Testis (tissue), 3 donors: Measurements from ENCODE around the gene SLC37A1. TPM values are rescaled to one million over a fixed set of nuclear protein-coding genes. Genes with fewer than 3 reads are reported as not detected.

Source experiments
- DNase-seq: peaks from one replicate; pipeline ENCODE4 v3.0.0-alpha.2; 2019
- H3K27ac ChIP-seq, 2 donors: fragments of 200-600 bp; sonication (generic); one replicate each; pipeline ENCODE4 v1.5.1; 2019
- H3K27me3 ChIP-seq: fragments of 200-600 bp; sonication (generic); one replicate; pipeline ENCODE4 v1.5.1; 2019
- H3K36me3 ChIP-seq: fragments of 200-600 bp; sonication (generic); one replicate; pipeline ENCODE4 v1.5.1; 2017; ENCODE audit warnings: low read depth; ENCODE audit errors: missing control alignments
- H3K4me1 ChIP-seq: fragments of 200-600 bp; sonication (generic); one replicate; pipeline ENCODE4 v1.5.1; 2019
- H3K4me3 ChIP-seq, 2 donors: fragments of 200-600 bp; sonication (generic); one replicate each; pipeline ENCODE4 v1.5.1; 2017 to 2019
- H3K9me3 ChIP-seq: fragments of 200-600 bp; sonication (generic); one replicate; pipeline ENCODE4 v1.5.1; 2017
- CTCF ChIP-seq, 3 experiments: fragments of 450-650 bp in 2 of 3; fragments of 200-600 bp in 1 of 3; sonication (generic) in 1 of 3; IDR thresholded peaks; one replicate each; pipeline ENCODE4 v1.5.1; 2016 to 2019; ENCODE audit warnings: antibody characterized with exemption in 3 of 3, mild to moderate bottlenecking in 2 of 3, moderate library complexity in 1 of 3
- POLR2A ChIP-seq: fragments of 450-650 bp; IDR thresholded peaks from one replicate; pipeline ENCODE4 v1.6.1; 2017; ENCODE audit warnings: antibody characterized with exemption, mild to moderate bottlenecking, moderate library complexity
- WGBS, 2 donors: methylation state at CpG; one replicate each; pipeline ENCODE4 v1.1.5; 2018; 5-methylcytosine and 5-hydroxymethylcytosine counted together
- intact Hi-C: fragments of 100-400 bp; cut with DNase I; formaldehyde crosslinking; loops from one replicate; pipeline ENCODE4 v1.15.1; 2023; ENCODE audit warnings: low total_unique reads
- polyA plus RNA-seq: library from polyadenylated mRNA; stranded (reverse); fragments of 350-450 nt; fragmentation: Illumina TruSeq; extraction: RNeasy Lipid Tissue Mini Kit (QIAGEN cat#74804); gene quantifications from one replicate; pipeline ENCODE4 v1.2.3, GENCODE V29; 2014; ENCODE audit warnings: low read depth, low replicate concordance; ENCODE audit not compliant: insufficient read depth
- total RNA-seq, 2 donors: library from RNA; depleted of rRNA; stranded (reverse); fragments of >200 nt; gene quantifications; one replicate each; pipeline ENCODE4 v1.2.3, GENCODE V29; 2016

SLC37A1 gene
- total and polyA plus RNA-seq, 3 donors from 2014 or later, result 22.6 to 48.3 (median 24.3) TPM

GRCh38 chr21:42508371-42508770 lies 5.3 kb upstream of the SLC37A1 start:
- Histone ChIP-seq H3K9me3 (no peaks in the 10 kb centered on the region), H3K27me3 (no peaks in the 10 kb centered on the region), H3K27ac (no peak overlapping the region), H3K4me3 (no peak overlapping the region), H3K36me3 (no peaks in the 10 kb centered on the region), H3K4me1 (no peaks in the 10 kb centered on the region)
- WGBS, 2 donors, result 82 to 87% methylated on average over 2 of the region's 2 CpGs
- intact Hi-C loops, result no loop called here
- no peak for TF ChIP-seq CTCF (IDR thresholded peaks at IDR 0.05)
- TF ChIP-seq POLR2A, result no peak
- DNase-seq, result no peak

DNA sequence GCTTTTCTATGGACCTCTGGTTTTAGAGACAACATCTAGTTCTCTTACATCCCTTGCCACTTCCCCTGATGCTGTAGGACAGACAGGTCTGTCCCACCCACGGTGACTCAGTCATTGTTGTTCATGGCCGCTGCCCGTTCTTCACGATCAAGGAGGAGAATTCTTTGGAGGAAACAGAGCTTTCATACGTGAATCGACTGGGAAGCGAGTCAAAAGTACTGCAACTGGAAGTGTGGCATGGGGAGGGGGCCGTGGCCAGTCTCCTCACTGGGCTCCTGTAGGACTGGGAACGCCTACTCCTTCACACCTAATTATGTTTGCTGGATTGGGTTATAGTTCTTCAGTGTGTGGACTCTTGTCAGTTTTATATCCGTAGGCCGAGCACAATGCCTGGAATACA lies 4.4 kb upstream of the SLC37A1 start:
- no peaks in the 10 kb centered on the region for H3K9me3 ChIP-seq
- no peak overlapping the region for H3K4me3 ChIP-seq
- H3K4me1 ChIP-seq, result no peaks in the 10 kb centered on the region
- no peaks in the 10 kb centered on the region for H3K36me3 ChIP-seq
- no peak overlapping the region for H3K27ac ChIP-seq
- no peak for DNase-seq
- TF ChIP-seq CTCF (IDR thresholded peaks at IDR 0.05) (no peak), POLR2A (no peak)
- 85 to 90% methylated on average over 11 of the region's 11 CpGs for WGBS, 2 donors
- H3K27me3 ChIP-seq, result no peaks in the 10 kb centered on the region
- intact Hi-C loops, result no loop called here

DNA sequence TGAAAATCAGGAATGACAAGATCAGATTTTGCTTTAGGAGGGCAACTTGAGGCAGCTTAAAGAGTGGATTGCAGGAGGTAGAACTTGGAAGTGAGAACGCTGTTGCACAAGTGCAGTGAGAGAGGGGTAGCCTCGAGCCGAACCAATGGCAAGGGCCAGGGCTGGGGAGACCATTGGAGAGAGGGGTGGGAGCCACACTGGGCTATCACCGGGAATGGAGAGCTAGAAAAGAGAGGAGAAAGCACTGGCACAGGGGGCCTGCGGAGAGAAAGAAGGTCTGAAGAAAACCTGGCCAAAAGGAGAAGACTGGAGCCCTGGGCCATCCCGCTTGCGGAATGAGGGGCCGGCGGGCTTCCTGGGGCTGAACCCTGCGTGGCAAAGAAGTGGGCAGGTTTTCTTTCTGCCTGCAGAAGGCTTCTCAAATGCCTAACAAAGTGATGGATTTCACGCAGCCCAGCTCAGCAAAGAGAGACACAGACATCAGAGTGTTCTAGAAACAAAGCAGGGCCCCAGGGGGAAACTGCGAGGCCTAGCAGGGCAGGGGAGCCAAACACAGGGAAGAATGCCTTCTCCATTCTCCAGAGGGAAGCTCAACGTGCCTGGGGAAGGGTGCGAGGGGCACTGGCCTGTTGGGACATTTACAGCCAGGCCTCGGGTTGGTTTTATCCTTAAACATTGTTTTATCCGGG lies 1.2 kb upstream of the SLC37A1 start:
- Histone ChIP-seq H3K4me1 (no peaks in the 10 kb centered on the region), H3K27ac (no peak overlapping the region), H3K27me3 (no peaks in the 10 kb centered on the region), H3K4me3 (peak overlapping the region in 1 of 2 donors; percentile 35), H3K9me3 (no peaks in the 10 kb centered on the region), H3K36me3 (no peaks in the 10 kb centered on the region)
- no peak for TF ChIP-seq CTCF (IDR thresholded peaks at IDR 0.05)
- no peak for TF ChIP-seq POLR2A
- no peak for DNase-seq
- WGBS, 2 donors, result 58 to 76% methylated on average over 15 to 16 of the region's 16 CpGs
- intact Hi-C loops, result no loop called here

- intact Hi-C loops, result no loop called here
- H3K4me3 ChIP-seq, result peak overlapping the region; percentile 70 to 82
- peak; percentile 34 for DNase-seq
- WGBS, 2 donors, result 0 to 1% methylated on average over 5 to 53 of the region's 77 CpGs
- no peaks in the 10 kb centered on the region for H3K36me3 ChIP-seq
- no peaks in the 10 kb centered on the region for H3K9me3 ChIP-seq
- H3K27ac ChIP-seq, result peak overlapping the region; percentile 55 to 73
- no peaks in the 10 kb centered on the region for H3K4me1 ChIP-seq
- H3K27me3 ChIP-seq, result no peaks in the 10 kb centered on the region
- TF ChIP-seq CTCF (IDR thresholded peaks at IDR 0.05) (no peak), POLR2A (no peak)
Observed at GRCh38 chr21:42513985-42514882, 582 bp downstream of the SLC37A1 start.
